ENCODE data around the gene VEPH1.

The VEPH1 gene

GRCh38 chr3:157388976-157389375 is 114.2 kb downstream of the VEPH1 start:
- peak; percentile 20 for DNase-seq (ENCODE audit: low spot score)

- peak; percentile 53 for DNase-seq (ENCODE audit: low spot score)
Observed at GRCh38 chr3:157387708-157388435, 115.3 kb downstream of the VEPH1 start.

- no peak for DNase-seq (ENCODE audit: low spot score)
Observed at GRCh38 chr3:157384491-157384890, 118.7 kb downstream of the VEPH1 start.

- no peak for DNase-seq (ENCODE audit: low spot score)
Observed at GRCh38 chr3:157384031-157384430, 119.2 kb downstream of the VEPH1 start.

GRCh38 chr3:157381606-157382005 is 121.6 kb downstream of the VEPH1 start:
- no peak for DNase-seq (ENCODE audit: low spot score)

- no peak for DNase-seq (ENCODE audit: low spot score)
Observed at GRCh38 chr3:157379525-157380140, 123.6 kb downstream of the VEPH1 start.

GRCh38 chr3:157376603-157377300 is 126.5 kb downstream of the VEPH1 start:
- DNase-seq (ENCODE audit: low spot score), result no peak

GRCh38 chr3:157375342-157375986 is 127.8 kb downstream of the VEPH1 start:
- DNase-seq (ENCODE audit: low spot score), result no peak

- DNase-seq (ENCODE audit: low spot score), result no peak
Observed at GRCh38 chr3:157374933-157375332, 128.3 kb downstream of the VEPH1 start.

- no peak for DNase-seq (ENCODE audit: low spot score)
Observed at GRCh38 chr3:157373783-157374182, 129.4 kb downstream of the VEPH1 start.

GRCh38 chr3:157370867-157371266 is 132.3 kb downstream of the VEPH1 start:
- no peak for DNase-seq (ENCODE audit: low spot score)

GRCh38 chr3:157369727-157370421 is 133.3 kb downstream of the VEPH1 start:
- peak; percentile 67 for DNase-seq (ENCODE audit: low spot score)

GRCh38 chr3:157368171-157368570 is 135.0 kb downstream of the VEPH1 start:
- DNase-seq (ENCODE audit: low spot score), result no peak

GRCh38 chr3:157363393-157363792 is 139.8 kb downstream of the VEPH1 start:
- DNase-seq (ENCODE audit: low spot score), result no peak

- DNase-seq (ENCODE audit: low spot score), result no peak
Observed at GRCh38 chr3:157362348-157362747, 140.9 kb downstream of the VEPH1 start.

GRCh38 chr3:157360044-157360443 is 143.2 kb downstream of the VEPH1 start:
- DNase-seq (ENCODE audit: low spot score), result peak; percentile 94

- DNase-seq (ENCODE audit: low spot score), result no peak
Observed at GRCh38 chr3:157356541-157356940, 146.7 kb downstream of the VEPH1 start.

GRCh38 chr3:157355276-157355675 is 147.9 kb downstream of the VEPH1 start:
- peak; percentile 67 for DNase-seq (ENCODE audit: low spot score)

GRCh38 chr3:157354722-157355121 is 148.5 kb downstream of the VEPH1 start:
- DNase-seq (ENCODE audit: low spot score), result peak; percentile 21

GRCh38 chr3:157354254-157354653 is 149.0 kb downstream of the VEPH1 start:
- no peak for DNase-seq (ENCODE audit: low spot score)

GRCh38 chr3:157353652-157354051 is 149.6 kb downstream of the VEPH1 start:
- DNase-seq (ENCODE audit: low spot score), result no peak

- DNase-seq (ENCODE audit: low spot score), result no peak
Observed at GRCh38 chr3:157351981-157352380, 151.2 kb downstream of the VEPH1 start.

All from kidney tubule cell (primary cell).